GM19328 (cell line): ENCODE data around the gene S100A11.

Experiments
- ATAC-seq: cut with Tn5 transposase; IDR thresholded peaks from one replicate; pipeline ENCODE4 v1.9.1; 2021; ENCODE audit warnings: mild to moderate bottlenecking, moderate library complexity; ENCODE audit not compliant: unreplicated experiment

Gene S100A11

GRCh38 chr1:152003846-152004442, 32.9 kb downstream of the S100A11 start:
- ATAC-seq = no peak

- ATAC-seq = no peak
These were observed 33.8 kb downstream of the S100A11 start for GRCh38 chr1:152002960-152003359.

- no peak for ATAC-seq
These were observed 34.9 kb downstream of the S100A11 start for GRCh38 chr1:152001631-152002584.

GRCh38 chr1:152000964-152001630, 35.7 kb downstream of the S100A11 start:
- ATAC-seq = no peak

- ATAC-seq = no peak
These were observed 38.0 kb downstream of the S100A11 start for GRCh38 chr1:151998611-151999362.

- ATAC-seq = no peak
These were observed 39.6 kb downstream of the S100A11 start for GRCh38 chr1:151997284-151997570.

- no peak for ATAC-seq
These were observed 41.0 kb downstream of the S100A11 start for GRCh38 chr1:151995774-151996173.

- ATAC-seq = no peak
These were observed 41.8 kb downstream of the S100A11 start for GRCh38 chr1:151994956-151995355.

GRCh38 chr1:151993734-151994496, 42.9 kb downstream of the S100A11 start, which contains the start of gene S100A10:
S100A10 (minus strand) TSS chr1:151993859; CDS start chr1:151986230, 7,629 bp downstream.
- ATAC-seq = no peak

- no peak for ATAC-seq
These were observed 43.6 kb downstream of the S100A11 start for GRCh38 chr1:151993084-151993733.

- no peak for ATAC-seq
These were observed 44.3 kb downstream of the S100A11 start for GRCh38 chr1:151992303-151993083.

GRCh38 chr1:151991663-151992302, 45.0 kb downstream of the S100A11 start:
- no peak for ATAC-seq

- no peak for ATAC-seq
These were observed 46.0 kb downstream of the S100A11 start for GRCh38 chr1:151990856-151991198.

GRCh38 chr1:151990058-151990855, 46.5 kb downstream of the S100A11 start:
- no peak for ATAC-seq

- no peak for ATAC-seq
These were observed 47.5 kb downstream of the S100A11 start for GRCh38 chr1:151989211-151989862.

- ATAC-seq = no peak
These were observed 48.3 kb downstream of the S100A11 start for GRCh38 chr1:151988405-151988923.
